AG04450 (cell line): Measurements from ENCODE around the gene PROM1. TPM values are rescaled to one million over a fixed set of nuclear protein-coding genes. Genes with fewer than 3 reads are reported as not detected.

ENCODE experiments used
- CTCF ChIA-PET: fragments of 300-600, 350-600 bp; formaldehyde crosslinking; extraction: SDS; loops from one replicate; lab custom pipeline; 2022; ENCODE audit warnings: antibody characterized with exemption, inconsistent platforms; lab: Charles Lee
- POLR2A ChIA-PET: fragments of 350-600 bp; formaldehyde crosslinking; extraction: SDS; loops from one replicate; lab custom pipeline; 2021; ENCODE audit warnings: antibody characterized with exemption, inconsistent platforms; lab: Yijun Ruan, JAX
- DNase-seq: peaks from one replicate; pipeline ENCODE4 v3.0.0-alpha.2; 2011; ENCODE audit warnings: low read depth, low spot score
- H3K27ac ChIP-seq: one replicate; pipeline ENCODE4 v1.5.1; 2012; ENCODE audit warnings: low read depth, low read length, control low read depth
- H3K27me3 ChIP-seq: one replicate; pipeline ENCODE4 v1.6.0; 2012; ENCODE audit warnings: low read length; ENCODE audit not compliant: control insufficient read depth, insufficient read depth
- H3K4me3 ChIP-seq: 2 replicates; pipeline ENCODE4 v1.5.1; 2011; ENCODE audit warnings: mild to moderate bottlenecking, low read depth, low read length, control low read depth
- H3K9me3 ChIP-seq: 2 replicates; pipeline ENCODE4 v1.5.1; 2012; ENCODE audit warnings: low read length; ENCODE audit not compliant: control insufficient read depth, insufficient read depth
- polyA plus RNA-seq: library from polyadenylated mRNA; depleted of rRNA; stranded (reverse); fragments of >200 nt; gene quantifications from 2 replicates; pipeline ENCODE4 v1.2.3, GENCODE V29; 2011
- TF ChIP-seq, protein P1 (sequence below): IDR thresholded peaks from 2 replicates; pipeline ENCODE4 v1.5.1; 2011; ENCODE audit warnings: low read depth, low read length, control low read depth, inconsistent platforms

PROM1 gene
- polyA plus RNA-seq, 1 experiment, result not detected

DNA sequence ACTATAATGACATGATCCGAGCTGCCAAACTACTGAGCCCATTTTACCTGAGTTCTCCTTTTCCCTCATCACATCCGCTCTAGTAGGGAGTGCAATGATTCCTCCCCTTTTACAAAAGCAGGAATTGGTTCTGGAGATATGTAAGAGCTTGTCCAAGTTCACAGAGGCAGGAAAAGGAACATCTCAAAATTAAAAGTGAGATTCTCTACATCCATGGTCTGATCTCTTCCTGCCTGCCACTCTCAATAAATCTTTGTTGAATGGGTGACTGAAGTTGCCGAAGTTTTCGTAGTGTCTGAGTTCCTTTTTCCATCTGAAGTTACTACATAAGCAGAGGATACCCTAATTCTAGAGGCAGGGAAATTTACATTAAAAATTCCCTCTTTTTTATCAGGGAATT lies 145.2 kb downstream of the PROM1 start, which contains the start of gene FGFBP1:
FGFBP1 (minus strand) TSS at position 101 of the 400 bp plus-strand sequence. CDS start 2,108 bp downstream, outside the sequence.
- POLR2A ChIA-PET, result no interaction called here

DNA sequence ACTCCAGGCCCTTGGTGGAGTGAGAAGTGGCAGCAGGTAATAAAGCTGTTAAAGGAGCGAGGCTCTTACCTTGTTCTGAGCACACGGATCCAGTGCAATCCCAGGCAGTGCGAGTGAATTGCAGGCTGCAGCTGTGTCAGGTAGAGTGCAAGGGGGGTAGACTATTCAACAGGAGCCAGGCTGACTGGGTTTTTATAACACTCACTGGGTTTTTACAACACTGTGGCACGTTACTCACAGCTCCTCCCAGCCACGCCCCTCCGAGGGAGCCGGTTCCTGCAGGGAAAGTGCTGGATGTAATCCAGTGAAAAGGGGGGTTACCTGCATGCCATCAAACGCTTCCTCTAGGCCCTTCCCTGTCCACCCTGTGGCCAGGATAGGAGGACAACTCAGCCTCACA lies 145.6 kb downstream of the PROM1 start:
- DNase-seq, result no peak
- peaks cover 41% of the 10 kb centered on the region for H3K27me3 ChIP-seq
- H3K4me3 ChIP-seq, result no peak overlapping the region
- H3K27ac ChIP-seq, result no peak overlapping the region
- TF ChIP-seq, protein P1, sequence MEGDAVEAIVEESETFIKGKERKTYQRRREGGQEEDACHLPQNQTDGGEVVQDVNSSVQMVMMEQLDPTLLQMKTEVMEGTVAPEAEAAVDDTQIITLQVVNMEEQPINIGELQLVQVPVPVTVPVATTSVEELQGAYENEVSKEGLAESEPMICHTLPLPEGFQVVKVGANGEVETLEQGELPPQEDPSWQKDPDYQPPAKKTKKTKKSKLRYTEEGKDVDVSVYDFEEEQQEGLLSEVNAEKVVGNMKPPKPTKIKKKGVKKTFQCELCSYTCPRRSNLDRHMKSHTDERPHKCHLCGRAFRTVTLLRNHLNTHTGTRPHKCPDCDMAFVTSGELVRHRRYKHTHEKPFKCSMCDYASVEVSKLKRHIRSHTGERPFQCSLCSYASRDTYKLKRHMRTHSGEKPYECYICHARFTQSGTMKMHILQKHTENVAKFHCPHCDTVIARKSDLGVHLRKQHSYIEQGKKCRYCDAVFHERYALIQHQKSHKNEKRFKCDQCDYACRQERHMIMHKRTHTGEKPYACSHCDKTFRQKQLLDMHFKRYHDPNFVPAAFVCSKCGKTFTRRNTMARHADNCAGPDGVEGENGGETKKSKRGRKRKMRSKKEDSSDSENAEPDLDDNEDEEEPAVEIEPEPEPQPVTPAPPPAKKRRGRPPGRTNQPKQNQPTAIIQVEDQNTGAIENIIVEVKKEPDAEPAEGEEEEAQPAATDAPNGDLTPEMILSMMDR, result no peak
- CTCF ChIA-PET, result interaction anchor here (3.6 kb wide), 1 partner anchor 55 kb away, joined by 14 read pairs; no protein-coding TSS in a partner anchor
- no peaks in the 10 kb centered on the region for H3K9me3 ChIP-seq
- POLR2A ChIA-PET, result no interaction called here

More for the DNA sequence above, 145.2 kb downstream of the PROM1 start, which contains the start of gene FGFBP1:
- Histone ChIP-seq H3K27ac (no peak within 1 kb of the TSS), H3K27me3 (peaks cover 39% of the 10 kb centered on the region), H3K4me3 (no peak within 1 kb of the TSS), H3K9me3 (no peaks in the 10 kb centered on the region)
- CTCF ChIA-PET, result interaction anchor here (1.1 to 3.6 kb wide), 2 partner anchors 18 to 56 kb away, joined by 3 to 14 read pairs; no protein-coding TSS in a partner anchor
- DNase-seq, result no peak
- TF ChIP-seq, protein P1, result no peak

DNA sequence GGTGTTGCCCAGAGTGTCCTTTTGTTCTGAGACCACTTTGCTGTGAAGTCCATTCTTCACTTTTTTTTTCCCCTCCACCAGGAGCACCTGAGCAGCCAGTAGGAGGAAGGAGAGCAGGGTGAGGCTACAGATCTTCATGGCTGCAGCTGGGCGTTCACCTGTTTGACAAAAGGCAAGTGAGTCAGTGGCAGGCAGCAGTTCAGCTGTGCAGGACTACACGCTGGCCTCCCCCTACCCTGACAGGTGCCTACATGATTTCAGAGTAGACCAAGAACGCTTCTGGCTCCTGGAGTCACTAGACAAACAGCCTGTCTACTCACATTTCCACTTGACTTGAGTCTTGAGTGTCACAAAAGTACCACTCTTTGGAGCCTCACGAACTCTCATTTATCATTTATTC lies 147.3 kb downstream of the PROM1 start:
- ChIA-PET POLR2A (no interaction called here), CTCF (interaction anchor here (1.1 to 3.6 kb wide), 2 partner anchors 20 to 54 kb away, joined by 4 to 14 read pairs; no protein-coding TSS in a partner anchor)
- TF ChIP-seq, protein P1, result no peak
- Histone ChIP-seq H3K9me3 (no peaks in the 10 kb centered on the region), H3K27me3 (peaks cover 41% of the 10 kb centered on the region), H3K4me3 (no peak overlapping the region), H3K27ac (no peak overlapping the region)
- DNase-seq, result no peak

DNA sequence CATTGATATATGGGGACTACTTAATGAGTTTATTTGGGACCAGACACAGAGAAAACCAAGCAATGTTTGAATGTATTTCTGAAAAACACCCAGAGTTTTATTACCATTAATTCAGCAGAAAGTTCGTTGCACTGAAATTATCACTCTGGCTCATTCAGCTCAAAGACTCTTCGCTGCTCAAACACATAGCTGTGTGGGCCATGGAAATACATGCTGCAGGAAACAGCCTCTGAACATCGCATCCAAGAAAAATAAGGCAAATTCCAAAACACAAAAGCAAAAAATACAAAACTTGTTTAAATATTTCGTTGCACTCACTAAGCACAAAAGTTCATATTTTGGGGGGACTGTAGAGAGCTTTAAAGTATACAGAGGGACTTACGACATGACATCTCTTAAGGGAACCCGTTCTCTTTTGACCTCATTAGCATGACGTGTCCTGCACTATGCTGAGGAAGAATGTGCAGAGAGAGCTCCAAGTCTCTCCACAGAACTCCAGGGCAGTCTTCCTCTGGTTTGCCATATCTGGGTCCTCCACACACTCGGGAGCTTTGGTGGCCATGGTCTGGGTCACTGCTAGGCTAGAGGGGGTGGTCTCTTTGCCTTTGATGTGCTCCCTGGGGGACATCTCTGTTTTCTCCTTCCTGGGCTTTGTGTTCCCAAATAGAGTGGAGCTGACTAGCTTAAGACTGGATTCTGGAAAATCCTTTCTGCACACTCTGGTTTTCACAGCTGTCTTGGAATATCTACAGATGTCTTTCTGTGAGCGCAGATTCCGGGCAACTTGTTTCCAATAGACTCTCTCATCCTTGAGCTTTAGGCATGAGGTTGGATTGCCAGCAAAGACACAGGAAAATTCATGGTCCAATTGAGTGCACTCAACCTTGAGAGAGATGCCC lies 148.1 kb downstream of the PROM1 start:
- no peaks in the 10 kb centered on the region for H3K9me3 ChIP-seq
- peaks cover 38% of the 10 kb centered on the region for H3K27me3 ChIP-seq
- DNase-seq, result no peak
- TF ChIP-seq, protein P1, result no peak
- ChIA-PET POLR2A (no interaction called here), CTCF (interaction anchor here (1.1 to 3.6 kb wide), 2 partner anchors 20 to 53 kb away, joined by 4 to 14 read pairs; no protein-coding TSS in a partner anchor)
- H3K4me3 ChIP-seq, result no peak overlapping the region
- H3K27ac ChIP-seq, result no peak overlapping the region

DNA sequence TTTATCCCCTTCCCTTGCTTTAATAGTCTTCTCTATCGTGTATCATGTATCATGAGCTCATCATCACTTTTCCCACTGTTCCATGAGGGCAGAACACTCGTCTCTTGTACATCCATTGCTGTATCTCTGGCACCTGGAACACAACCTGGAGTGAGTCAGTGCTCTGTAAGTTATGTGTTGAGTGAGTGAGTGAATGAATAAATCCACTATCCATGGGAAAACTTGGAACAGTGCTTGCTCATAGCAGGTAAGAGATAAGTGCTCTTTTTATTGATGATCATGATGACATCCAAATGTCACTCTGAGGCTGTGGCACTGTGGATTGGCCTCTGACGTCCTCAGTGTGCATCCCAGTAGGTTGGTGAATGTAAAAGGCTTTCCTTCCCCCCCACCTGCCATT lies 149.6 kb downstream of the PROM1 start:
- DNase-seq, result no peak
- Histone ChIP-seq H3K27me3 (peaks cover 41% of the 10 kb centered on the region), H3K9me3 (no peaks in the 10 kb centered on the region), H3K4me3 (no peak overlapping the region), H3K27ac (no peak overlapping the region)
- TF ChIP-seq, protein P1, result no peak
- ChIA-PET POLR2A (no interaction called here), CTCF (no interaction called here)
